Measurements from ENCODE around the gene METTL17.

Gene METTL17

DNA sequence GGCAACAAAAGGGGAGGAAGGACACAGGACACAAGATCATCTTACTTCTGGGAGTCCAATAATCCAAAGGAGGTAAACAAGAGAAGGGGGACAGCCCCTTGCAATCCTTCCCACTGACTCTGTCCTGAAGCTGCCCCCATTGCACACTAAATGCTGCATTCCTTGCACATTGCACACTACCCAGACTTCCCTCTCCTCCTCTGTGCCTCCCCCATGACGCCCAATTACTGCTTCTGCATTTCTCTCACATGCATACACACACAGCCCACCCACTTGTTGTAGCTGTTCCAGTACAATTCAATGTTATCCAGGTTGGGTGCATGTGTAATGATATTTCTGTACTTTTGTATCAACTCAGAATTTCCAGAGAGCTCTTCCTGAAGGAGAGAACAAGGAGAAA is 29.6 kb downstream of the METTL17 start:
- FAIRE-seq (no peak), DNase-seq (ENCODE audit: insufficient read length, low spot score) (no peak)
- TF ChIP-seq SPI1 (IDR thresholded peaks at IDR 0.05; ENCODE audit: low read depth, low read length), result no peak
- TF ChIP-seq POLR2A (IDR thresholded peaks at IDR 0.05; ENCODE audit: low read depth, low read length), result no peak
- no peak for TF ChIP-seq POLR2AphosphoS5 (IDR thresholded peaks at IDR 0.05; ENCODE audit: low read depth, low read length)
- TF ChIP-seq PAX5 (IDR thresholded peaks at IDR 0.05; ENCODE audit: insufficient read depth, low read length, severe bottlenecking), result no peak
- no peak for TF ChIP-seq POU2F2 (IDR thresholded peaks at IDR 0.05; ENCODE audit: low read depth, low read length)
- no peak for TF ChIP-seq TAF1 (IDR thresholded peaks at IDR 0.05; ENCODE audit: low read depth, low read length)

DNA sequence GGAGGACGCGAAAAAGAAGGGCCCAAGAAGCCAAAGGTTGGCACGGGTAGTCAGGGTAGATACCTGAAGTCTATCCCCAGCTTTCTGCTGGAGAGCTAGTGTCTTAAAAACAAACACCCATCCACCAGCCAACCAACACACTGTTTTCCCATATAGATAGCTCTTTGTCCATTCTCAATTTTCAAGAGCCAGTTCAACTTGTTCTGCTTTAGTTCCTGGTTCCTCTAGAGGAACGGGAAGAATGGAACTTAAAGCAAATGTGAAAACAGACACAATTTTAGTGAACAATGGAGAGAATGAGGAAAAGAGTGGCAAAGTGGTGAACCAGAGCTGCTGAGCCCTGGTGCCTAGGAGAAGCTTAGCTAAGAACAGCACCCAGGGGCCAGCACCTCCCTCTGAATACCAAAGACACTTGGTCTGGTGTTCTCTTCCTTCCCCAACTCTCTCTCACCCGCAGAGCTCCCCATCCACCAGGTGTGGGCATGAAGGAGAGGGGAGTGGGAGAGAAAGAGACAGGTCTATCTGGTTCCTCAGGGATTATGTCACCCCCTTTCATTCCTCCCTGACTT is 31.3 kb downstream of the METTL17 start:
- FAIRE-seq, result no peak
- DNase-seq (ENCODE audit: insufficient read length, low spot score), result no peak
- no peak for TF ChIP-seq POLR2A (IDR thresholded peaks at IDR 0.05; ENCODE audit: low read depth, low read length)
- TF ChIP-seq TAF1 (IDR thresholded peaks at IDR 0.05; ENCODE audit: low read depth, low read length), result no peak
- no peak for TF ChIP-seq POLR2AphosphoS5 (IDR thresholded peaks at IDR 0.05; ENCODE audit: low read depth, low read length)
- no peak for TF ChIP-seq PAX5 (IDR thresholded peaks at IDR 0.05; ENCODE audit: insufficient read depth, low read length, severe bottlenecking)
- TF ChIP-seq POU2F2 (IDR thresholded peaks at IDR 0.05; ENCODE audit: low read depth, low read length), result no peak
- TF ChIP-seq SPI1 (IDR thresholded peaks at IDR 0.05; ENCODE audit: low read depth, low read length), result no peak

DNA sequence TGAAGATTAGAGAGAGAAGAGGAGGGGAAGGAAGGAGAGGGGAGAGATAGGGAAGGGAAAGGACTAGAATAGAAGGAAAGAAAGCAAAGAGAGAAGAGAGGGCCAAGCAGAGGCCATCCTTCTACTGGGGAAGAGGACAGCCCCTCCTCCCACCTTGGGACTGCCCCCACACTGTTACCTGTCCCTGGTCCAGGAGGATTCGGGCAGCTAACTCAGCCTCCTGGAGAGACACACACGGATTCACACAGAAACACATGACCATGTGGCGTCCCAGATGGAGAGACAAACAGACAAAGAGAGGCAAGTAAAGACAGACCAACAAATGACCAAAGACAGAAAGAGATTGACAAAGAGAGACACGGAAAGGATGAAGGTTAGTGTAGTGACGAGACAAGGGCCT is 32.9 kb downstream of the METTL17 start:
- DNase-seq (ENCODE audit: insufficient read length, low spot score), result no peak
- no peak for FAIRE-seq
- TF ChIP-seq POLR2AphosphoS5 (IDR thresholded peaks at IDR 0.05; ENCODE audit: low read depth, low read length) (no peak), SPI1 (IDR thresholded peaks at IDR 0.05; ENCODE audit: low read depth, low read length) (no peak), TAF1 (IDR thresholded peaks at IDR 0.05; ENCODE audit: low read depth, low read length) (no peak), PAX5 (IDR thresholded peaks at IDR 0.05; ENCODE audit: insufficient read depth, low read length, severe bottlenecking) (no peak), POU2F2 (IDR thresholded peaks at IDR 0.05; ENCODE audit: low read depth, low read length) (no peak)

DNA sequence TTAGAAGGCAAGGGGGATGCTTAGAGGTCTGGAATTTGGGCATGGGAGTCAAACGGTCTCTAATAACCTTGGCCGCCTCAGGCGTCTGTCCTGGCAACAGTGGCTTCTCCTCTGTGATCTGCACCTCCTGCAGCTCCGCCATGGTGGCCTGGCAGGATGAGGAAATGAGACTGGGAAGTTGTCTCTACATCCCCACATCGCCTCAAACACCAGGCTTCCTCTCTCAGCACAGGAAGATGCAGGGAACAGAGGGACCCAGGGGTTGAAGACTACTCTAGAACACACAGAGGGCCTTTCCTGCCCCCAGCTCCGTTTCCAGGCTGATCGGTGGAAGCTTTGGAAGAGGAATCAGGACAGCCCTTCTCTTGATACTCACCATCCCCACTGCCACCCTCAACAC is 33.4 kb downstream of the METTL17 start:
- DNase-seq (ENCODE audit: insufficient read length, low spot score), result no peak
- TF ChIP-seq POU2F2 (IDR thresholded peaks at IDR 0.05; ENCODE audit: low read depth, low read length) (no peak), POLR2A (IDR thresholded peaks at IDR 0.05; ENCODE audit: low read depth, low read length) (no peak), SPI1 (IDR thresholded peaks at IDR 0.05; ENCODE audit: low read depth, low read length) (no peak), PAX5 (IDR thresholded peaks at IDR 0.05; ENCODE audit: insufficient read depth, low read length, severe bottlenecking) (no peak), POLR2AphosphoS5 (IDR thresholded peaks at IDR 0.05; ENCODE audit: low read depth, low read length) (no peak), TAF1 (IDR thresholded peaks at IDR 0.05; ENCODE audit: low read depth, low read length) (no peak)
- no peak for FAIRE-seq

GRCh38 chr14:21023817-21024584 is 34.2 kb downstream of the METTL17 start:
- DNase-seq (ENCODE audit: insufficient read length, low spot score), result no peak
- no peak for FAIRE-seq
- TF ChIP-seq POLR2AphosphoS5 (IDR thresholded peaks at IDR 0.05; ENCODE audit: low read depth, low read length), result no peak
- TF ChIP-seq POU2F2 (IDR thresholded peaks at IDR 0.05; ENCODE audit: low read depth, low read length), result no peak
- no peak for TF ChIP-seq SPI1 (IDR thresholded peaks at IDR 0.05; ENCODE audit: low read depth, low read length)
- no peak for TF ChIP-seq PAX5 (IDR thresholded peaks at IDR 0.05; ENCODE audit: insufficient read depth, low read length, severe bottlenecking)
- no peak for TF ChIP-seq POLR2A (IDR thresholded peaks at IDR 0.05; ENCODE audit: low read depth, low read length)
- TF ChIP-seq TAF1 (IDR thresholded peaks at IDR 0.05; ENCODE audit: low read depth, low read length), result no peak

DNA sequence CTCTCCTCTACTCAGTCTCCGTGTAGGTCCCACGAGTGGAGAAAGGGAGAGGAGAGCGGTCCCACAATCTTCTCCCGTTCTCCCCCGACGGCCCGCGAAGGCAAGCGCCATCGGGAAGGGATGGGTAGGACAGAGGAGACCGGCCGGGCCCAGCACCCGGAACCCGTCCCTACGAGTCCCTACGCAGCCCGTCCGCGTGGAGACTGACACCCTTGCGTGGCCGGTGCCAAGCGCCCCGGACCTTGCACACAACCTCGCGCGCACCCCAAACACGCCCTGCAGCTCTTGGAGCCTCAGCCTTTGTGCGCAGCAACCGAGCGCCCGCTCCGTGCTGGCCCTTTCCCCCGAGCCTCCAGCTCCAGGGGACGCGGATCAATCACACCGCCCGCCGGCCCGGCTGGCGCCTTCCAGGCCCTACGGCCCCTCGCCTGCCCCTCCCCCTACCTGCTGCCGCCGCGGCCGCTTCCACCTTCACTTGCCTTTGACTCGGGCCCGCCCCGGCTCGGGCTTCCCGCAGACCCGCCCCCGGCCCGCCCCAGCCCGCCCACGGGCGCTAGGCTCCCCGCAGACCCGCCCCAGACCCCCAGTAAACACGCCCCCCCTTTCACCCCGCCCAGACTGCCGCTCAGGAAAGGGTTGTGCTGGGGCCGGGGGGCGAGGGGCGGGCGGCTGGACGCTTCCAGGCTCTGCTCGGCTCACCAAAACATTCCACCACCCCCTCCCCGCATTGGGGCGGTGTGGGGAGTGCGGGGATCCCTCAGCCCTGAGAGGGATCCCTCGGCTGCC is 35.0 kb downstream of the METTL17 start, which contains the start of gene NDRG2:
Gene NDRG2, minus strand, starts transcription at position 477 of the 786 bp plus-strand sequence. CDS start 1,746 bp downstream, outside the sequence.
- no peak for FAIRE-seq
- no peak for TF ChIP-seq POLR2A (IDR thresholded peaks at IDR 0.05; ENCODE audit: low read depth, low read length)
- no peak for TF ChIP-seq POU2F2 (IDR thresholded peaks at IDR 0.05; ENCODE audit: low read depth, low read length)
- no peak for TF ChIP-seq TAF1 (IDR thresholded peaks at IDR 0.05; ENCODE audit: low read depth, low read length)
- peak; percentile 76 for DNase-seq (ENCODE audit: insufficient read length, low spot score)

- DNase-seq (ENCODE audit: insufficient read length, low spot score) (no peak), FAIRE-seq (no peak)
- TF ChIP-seq SPI1 (IDR thresholded peaks at IDR 0.05; ENCODE audit: low read depth, low read length) (no peak), POLR2A (IDR thresholded peaks at IDR 0.05; ENCODE audit: low read depth, low read length) (no peak), TAF1 (IDR thresholded peaks at IDR 0.05; ENCODE audit: low read depth, low read length) (no peak), PAX5 (IDR thresholded peaks at IDR 0.05; ENCODE audit: insufficient read depth, low read length, severe bottlenecking) (no peak), POU2F2 (IDR thresholded peaks at IDR 0.05; ENCODE audit: low read depth, low read length) (no peak), POLR2AphosphoS5 (IDR thresholded peaks at IDR 0.05; ENCODE audit: low read depth, low read length) (no peak)
Observed at GRCh38 chr14:21025371-21026273, 35.8 kb downstream of the METTL17 start.

- FAIRE-seq, result no peak
- DNase-seq (ENCODE audit: insufficient read length, low spot score), result no peak
- TF ChIP-seq SPI1 (IDR thresholded peaks at IDR 0.05; ENCODE audit: low read depth, low read length), result no peak
- no peak for TF ChIP-seq POLR2A (IDR thresholded peaks at IDR 0.05; ENCODE audit: low read depth, low read length)
- TF ChIP-seq PAX5 (IDR thresholded peaks at IDR 0.05; ENCODE audit: insufficient read depth, low read length, severe bottlenecking), result no peak
- TF ChIP-seq POU2F2 (IDR thresholded peaks at IDR 0.05; ENCODE audit: low read depth, low read length), result no peak
- no peak for TF ChIP-seq TAF1 (IDR thresholded peaks at IDR 0.05; ENCODE audit: low read depth, low read length)
- no peak for TF ChIP-seq POLR2AphosphoS5 (IDR thresholded peaks at IDR 0.05; ENCODE audit: low read depth, low read length)
Observed at GRCh38 chr14:21026274-21026987, 36.7 kb downstream of the METTL17 start.
